Gastrocnemius medialis (tissue), 4 donors: ENCODE results near the gene TBC1D8. TPM values are rescaled to one million over a fixed set of nuclear protein-coding genes. Genes with fewer than 3 reads are reported as not detected.

ENCODE experiments used
- ATAC-seq, 2 donors: fragments of 150-250 bp; one replicate each; pipeline ENCODE4 v1.9.1; 2016
- DNase-seq, 2 donors: peaks; one replicate each; pipeline ENCODE4 v3.0.0-alpha.2; 2019
- H3K27ac ChIP-seq, 4 donors: fragments of 200-600 bp; sonication (generic); 1 replicate in 1 of 4; 2 replicates in 3 of 4; pipeline ENCODE4 v1.5.1; 2016 to 2018; ENCODE audit warnings: mild to moderate bottlenecking in 2 of 4, moderate library complexity in 1 of 4
- H3K27me3 ChIP-seq, 3 donors: fragments of 200-600 bp; sonication (generic) in 2 of 3; 1 replicate in 1 of 3; 2 replicates in 2 of 3; pipeline versions ENCODE4 v1.5.1 to v1.6.0; 2016 to 2019; ENCODE audit warnings: mild to moderate bottlenecking in 1 of 3, moderate library complexity in 1 of 3
- H3K36me3 ChIP-seq, 2 donors: fragments of 200-600 bp; sonication (generic) in 1 of 2; one replicate each; pipeline ENCODE4 v1.5.1; 2017 to 2018
- H3K4me1 ChIP-seq, 2 donors: fragments of 200-600 bp; sonication (generic) in 1 of 2; one replicate each; pipeline ENCODE4 v1.5.1; 2016 to 2017; ENCODE audit warnings: mild to moderate bottlenecking in 2 of 2
- H3K4me3 ChIP-seq, 4 donors: fragments of 200-600 bp; sonication (generic) in 3 of 4; 1 replicate in 1 of 4; 2 replicates in 3 of 4; pipeline ENCODE4 v1.5.1; 2016 to 2019; ENCODE audit warnings: mild to moderate bottlenecking in 2 of 4
- H3K9me3 ChIP-seq, 3 donors: fragments of 200-600 bp; sonication (generic) in 2 of 3; 1 replicate in 1 of 3; 2 replicates in 2 of 3; pipeline ENCODE4 v1.5.1; 2016 to 2019
- POLR2A ChIP-seq, 2 donors: fragments of 450-650 bp; IDR thresholded peaks; one replicate each; pipeline ENCODE4 v1.6.1; 2017; ENCODE audit warnings: antibody characterized with exemption in 2 of 2, mild to moderate bottlenecking in 2 of 2, moderate library complexity in 2 of 2
- in situ Hi-C, 4 donors: fragments of 200-750 bp; cut with MboI; loops; one replicate each; pipeline versions ENCODE4 v1.15.0 to v1.8.0; 2017; ENCODE audit warnings: low sequenced_read_pairs in 4 of 4
- intact Hi-C: fragments of 100-400 bp; cut with DNase I; formaldehyde crosslinking; loops from one replicate; pipeline ENCODE4 v1.15.1; 2023; ENCODE audit warnings: low total_unique reads
- total RNA-seq, 4 donors: library from RNA; depleted of rRNA; stranded (reverse); fragments of >200 nt; gene quantifications; one replicate each; pipeline versions ENCODE4 v1.1.0 to v1.2.3, GENCODE V29; 2016
- TF ChIP-seq, protein P1 (sequence below), 5 experiments: fragments of 450-650 bp in 3 of 5; fragments of 200-600 bp in 2 of 5; sonication (generic) in 2 of 5; IDR thresholded peaks in 4 of 5; conservative IDR thresholded peaks in 1 of 5; 1 replicate in 4 of 5; 2 replicates in 1 of 5; pipeline ENCODE4 v1.5.1; 2016 to 2019; ENCODE audit warnings: antibody characterized with exemption in 5 of 5, mild to moderate bottlenecking in 3 of 5, moderate library complexity in 3 of 5

The TBC1D8 gene
- total RNA-seq, 4 donors from 2014 or later, result 103 to 298 (median 201) TPM

GRCh38 chr2:100987536-100987935 lies 163.6 kb downstream of the TBC1D8 start:
- Histone ChIP-seq H3K27me3 (no peaks in the 10 kb centered on the region), H3K4me3 (no peak overlapping the region), H3K9me3 (no peaks in the 10 kb centered on the region), H3K4me1 (no peaks in the 10 kb centered on the region), H3K36me3 (peaks cover 0 to 8% of the 10 kb centered on the region in 2 donors), H3K27ac (no peak overlapping the region)
- no peak for TF ChIP-seq POLR2A (IDR thresholded peaks at IDR 0.05)
- TF ChIP-seq, protein P1, sequence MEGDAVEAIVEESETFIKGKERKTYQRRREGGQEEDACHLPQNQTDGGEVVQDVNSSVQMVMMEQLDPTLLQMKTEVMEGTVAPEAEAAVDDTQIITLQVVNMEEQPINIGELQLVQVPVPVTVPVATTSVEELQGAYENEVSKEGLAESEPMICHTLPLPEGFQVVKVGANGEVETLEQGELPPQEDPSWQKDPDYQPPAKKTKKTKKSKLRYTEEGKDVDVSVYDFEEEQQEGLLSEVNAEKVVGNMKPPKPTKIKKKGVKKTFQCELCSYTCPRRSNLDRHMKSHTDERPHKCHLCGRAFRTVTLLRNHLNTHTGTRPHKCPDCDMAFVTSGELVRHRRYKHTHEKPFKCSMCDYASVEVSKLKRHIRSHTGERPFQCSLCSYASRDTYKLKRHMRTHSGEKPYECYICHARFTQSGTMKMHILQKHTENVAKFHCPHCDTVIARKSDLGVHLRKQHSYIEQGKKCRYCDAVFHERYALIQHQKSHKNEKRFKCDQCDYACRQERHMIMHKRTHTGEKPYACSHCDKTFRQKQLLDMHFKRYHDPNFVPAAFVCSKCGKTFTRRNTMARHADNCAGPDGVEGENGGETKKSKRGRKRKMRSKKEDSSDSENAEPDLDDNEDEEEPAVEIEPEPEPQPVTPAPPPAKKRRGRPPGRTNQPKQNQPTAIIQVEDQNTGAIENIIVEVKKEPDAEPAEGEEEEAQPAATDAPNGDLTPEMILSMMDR (IDR thresholded peaks at IDR 0.05 in 4 of 5, conservative IDR thresholded peaks at IDR 0.05 in 1 of 5), result no peak
- intact Hi-C loops (loop anchor here (1.0 to 10.0 kb wide), 2 partner anchors 26 to 173 kb away; no protein-coding TSS in a partner anchor), in situ Hi-C loops (loop anchor here in 1 of 4 donors (10.0 kb wide), 2 partner anchors 273 to 373 kb away; no protein-coding TSS in a partner anchor)
- DNase-seq (no peak), ATAC-seq (no peak)

DNA sequence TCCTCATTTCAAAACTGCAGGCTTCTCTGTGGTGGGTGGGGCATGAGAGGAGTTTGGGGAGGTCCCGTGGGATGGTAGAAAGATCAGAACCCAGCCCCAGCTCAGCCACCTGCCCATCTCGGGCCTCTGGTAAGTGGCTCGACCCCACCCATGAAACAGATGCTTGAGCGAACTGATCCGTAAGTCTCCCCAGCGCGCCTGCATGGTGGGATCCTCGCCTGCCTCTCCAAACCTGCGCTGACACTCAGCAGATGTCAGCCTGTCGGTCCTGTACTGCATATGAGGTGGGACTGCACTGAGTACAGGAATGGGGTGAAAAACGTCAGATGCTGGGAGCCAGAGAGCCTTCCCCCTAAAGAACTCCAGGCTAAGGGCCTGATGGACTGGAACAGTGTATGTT lies 165.0 kb downstream of the TBC1D8 start:
- ATAC-seq, result no peak
- intact Hi-C loops (loop anchor here (10.0 kb wide), 1 partner anchor 171 kb away; no protein-coding TSS in a partner anchor), in situ Hi-C loops (loop anchor here in 1 of 4 donors (10.0 kb wide), 2 partner anchors 271 to 371 kb away; no protein-coding TSS in a partner anchor)
- no peak overlapping the region for H3K27ac ChIP-seq
- no peaks in the 10 kb centered on the region for H3K27me3 ChIP-seq
- H3K4me1 ChIP-seq, result no peaks in the 10 kb centered on the region
- no peaks in the 10 kb centered on the region for H3K9me3 ChIP-seq
- H3K36me3 ChIP-seq, result peaks cover 0 to 8% of the 10 kb centered on the region in 2 donors
- TF ChIP-seq, protein P1 (IDR thresholded peaks at IDR 0.05 in 4 of 5, conservative IDR thresholded peaks at IDR 0.05 in 1 of 5), result no peak
- no peak for TF ChIP-seq POLR2A (IDR thresholded peaks at IDR 0.05)
- DNase-seq, result no peak
- H3K4me3 ChIP-seq, result no peak overlapping the region

GRCh38 chr2:100984892-100985307 lies 166.3 kb downstream of the TBC1D8 start:
- in situ Hi-C loops, result loop anchor here in 3 of 4 donors (5.0 to 10.0 kb wide), 5 partner anchors 258 to 378 kb away; no protein-coding TSS in a partner anchor
- ATAC-seq (peak; percentile 57 to 75), DNase-seq (peak; percentile 53 to 65)
- H3K27me3 ChIP-seq, result no peaks in the 10 kb centered on the region
- no peaks in the 10 kb centered on the region for H3K4me1 ChIP-seq
- intact Hi-C loops, result loop anchor here (1.0 to 10.0 kb wide), 3 partner anchors 170 to 379 kb away; no protein-coding TSS in a partner anchor
- H3K27ac ChIP-seq, result no peak overlapping the region
- TF ChIP-seq, protein P1 (IDR thresholded peaks at IDR 0.05 in 4 of 5, conservative IDR thresholded peaks at IDR 0.05 in 1 of 5), result peak; percentile 82 to 91 (median 88)
- TF ChIP-seq POLR2A (IDR thresholded peaks at IDR 0.05), result no peak
- H3K9me3 ChIP-seq, result no peaks in the 10 kb centered on the region
- H3K36me3 ChIP-seq, result no peaks in the 10 kb centered on the region
- H3K4me3 ChIP-seq, result no peak overlapping the region

GRCh38 chr2:100983684-100984310 lies 167.4 kb downstream of the TBC1D8 start:
- intact Hi-C loops, result loop anchor here (10.0 kb wide), 1 partner anchor 169 kb away; no protein-coding TSS in a partner anchor
- in situ Hi-C loops, result loop anchor here in 3 of 4 donors (5.0 to 10.0 kb wide), 5 partner anchors 256 to 376 kb away; no protein-coding TSS in a partner anchor
- H3K9me3 ChIP-seq, result no peaks in the 10 kb centered on the region
- TF ChIP-seq POLR2A (IDR thresholded peaks at IDR 0.05), result no peak
- TF ChIP-seq, protein P1 (IDR thresholded peaks at IDR 0.05 in 4 of 5, conservative IDR thresholded peaks at IDR 0.05 in 1 of 5), result no peak
- H3K27me3 ChIP-seq, result no peaks in the 10 kb centered on the region
- H3K36me3 ChIP-seq, result no peaks in the 10 kb centered on the region
- H3K27ac ChIP-seq, result peak overlapping the region in 1 of 4 donors; percentile 4
- ATAC-seq, result no peak
- H3K4me1 ChIP-seq, result no peaks in the 10 kb centered on the region
- no peak overlapping the region for H3K4me3 ChIP-seq
- DNase-seq, result no peak
